Measurements from ENCODE around the gene DIS3L2. TPM values are rescaled to one million over a fixed set of nuclear protein-coding genes. Genes with fewer than 3 reads are reported as not detected.
"Not testable (repeated sequence)": the region's sequence is repeated elsewhere in the genome, so short reads cannot be mapped to it uniquely, and the experiment has no call there.

Gene DIS3L2
- total RNA-seq, 1 donor from 2014 or later: 14.1 TPM

GRCh38 chr2:232142502-232142901 lies 181.0 kb downstream of the DIS3L2 start:
- ATAC-seq: no peak
- no peak for DNase-seq (ENCODE audit: low spot score)

DNA sequence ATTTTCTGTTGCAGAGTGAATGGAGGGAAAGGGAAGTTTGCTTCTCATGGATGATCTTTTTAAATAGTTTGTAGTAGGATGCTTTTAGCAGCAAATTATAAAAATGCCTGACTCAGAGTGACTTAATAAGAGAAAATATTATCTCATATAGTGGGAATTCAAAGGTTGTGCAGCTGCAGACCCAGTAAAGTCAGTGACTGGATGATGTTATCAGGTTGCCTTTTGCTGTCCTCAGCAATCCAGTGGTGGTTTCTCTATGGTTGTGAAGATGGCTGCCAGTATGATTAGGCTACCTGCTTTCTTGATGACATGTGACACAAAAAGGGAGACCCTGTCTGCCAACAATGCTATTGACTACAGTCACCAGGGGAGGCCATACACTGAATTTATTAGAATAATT lies 184.8 kb downstream of the DIS3L2 start:
- ATAC-seq: no peak

GRCh38 chr2:232147440-232148077 lies 186.0 kb downstream of the DIS3L2 start:
- no peak for ATAC-seq
- DNase-seq (ENCODE audit: low spot score): no peak

More for the DNA sequence above, 184.8 kb downstream of the DIS3L2 start:
- DNase-seq (ENCODE audit: low spot score): no peak

DNA sequence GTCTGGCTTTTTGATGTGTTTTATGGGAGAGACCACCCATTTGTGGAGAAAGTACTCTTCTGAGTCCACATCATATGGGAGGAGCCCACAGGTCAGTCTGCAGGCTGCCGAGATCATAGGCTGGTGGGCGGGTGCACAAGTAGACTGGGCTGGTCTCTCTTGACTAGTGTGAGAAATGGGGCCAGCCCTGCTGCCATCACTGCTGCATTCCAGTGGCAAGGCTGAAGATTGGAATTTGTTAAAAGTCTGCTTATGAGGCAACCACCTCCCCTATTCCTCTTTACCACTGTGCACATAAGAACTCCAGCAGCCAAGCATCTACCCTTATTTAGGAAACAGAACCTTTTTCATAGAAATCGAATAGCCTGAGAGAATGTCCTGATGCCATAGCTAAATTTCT lies 200.7 kb downstream of the DIS3L2 start:
- no peak for ATAC-seq
- DNase-seq (ENCODE audit: low spot score): no peak

GRCh38 chr2:232170396-232170795 lies 208.9 kb downstream of the DIS3L2 start:
- ATAC-seq: no peak
- DNase-seq (ENCODE audit: low spot score): no peak

DNA sequence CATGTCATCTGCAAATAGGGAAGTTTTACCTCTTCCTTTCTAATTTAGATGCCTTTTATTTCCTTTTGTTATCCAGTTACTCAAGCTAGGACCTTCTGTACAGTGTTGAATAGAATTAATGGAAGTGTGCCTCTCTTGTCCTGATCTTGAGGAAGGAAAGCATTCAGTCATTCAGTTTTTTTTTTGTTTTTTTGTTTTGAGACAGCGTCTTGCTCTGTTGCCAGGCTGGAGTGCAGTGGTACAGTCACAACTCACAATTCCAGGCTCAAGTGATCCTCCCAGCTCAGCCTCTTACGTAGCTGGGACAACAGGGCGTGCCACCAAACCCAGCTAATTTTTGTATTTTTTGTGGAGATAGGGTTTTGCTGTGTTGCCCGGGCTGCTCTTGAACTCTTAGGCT lies 213.1 kb downstream of the DIS3L2 start:
- no peak for DNase-seq (ENCODE audit: low spot score)
- ATAC-seq: no peak

DNA sequence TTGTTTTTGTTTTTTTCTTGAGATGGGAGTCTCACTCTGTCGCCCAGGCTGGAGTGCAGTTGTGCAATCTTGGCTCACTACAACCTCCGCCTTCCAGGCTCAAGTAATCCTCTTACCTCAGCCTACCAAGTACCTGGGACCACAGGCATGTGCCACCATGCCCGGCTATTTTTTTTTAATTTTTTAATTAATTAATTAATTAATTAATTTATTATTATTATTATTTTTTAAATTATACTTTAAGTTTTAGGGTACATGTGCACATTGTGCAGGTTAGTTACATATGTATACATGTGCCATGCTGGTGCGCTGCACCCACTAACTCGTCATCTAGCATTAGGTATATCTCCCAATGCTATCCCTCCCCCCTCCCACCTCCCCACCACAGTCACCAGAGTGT lies 215.1 kb downstream of the DIS3L2 start:
- ATAC-seq; DNase-seq (ENCODE audit: low spot score): not testable (repeated sequence)

DNA sequence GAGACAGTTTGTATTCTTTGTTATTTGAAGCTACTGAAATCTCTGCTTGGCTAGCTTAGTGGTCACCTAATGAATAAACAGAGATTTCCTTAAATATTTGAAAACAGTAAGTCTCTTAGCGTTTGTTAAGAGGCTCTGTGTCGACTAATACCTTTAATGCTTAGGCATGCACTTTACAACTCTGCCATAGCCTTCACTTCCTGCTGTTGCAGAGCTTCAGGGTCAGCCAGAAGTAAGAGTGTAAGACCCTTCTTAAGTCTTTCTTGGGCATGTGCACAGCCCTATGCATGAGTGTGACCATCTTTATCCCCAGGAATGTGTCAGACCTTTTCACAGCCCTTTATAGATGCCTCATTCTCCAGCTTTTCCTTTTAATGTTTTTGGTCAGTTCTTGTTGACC lies 221.8 kb downstream of the DIS3L2 start:
- ATAC-seq (no peak), DNase-seq (ENCODE audit: low spot score) (no peak)

DNA sequence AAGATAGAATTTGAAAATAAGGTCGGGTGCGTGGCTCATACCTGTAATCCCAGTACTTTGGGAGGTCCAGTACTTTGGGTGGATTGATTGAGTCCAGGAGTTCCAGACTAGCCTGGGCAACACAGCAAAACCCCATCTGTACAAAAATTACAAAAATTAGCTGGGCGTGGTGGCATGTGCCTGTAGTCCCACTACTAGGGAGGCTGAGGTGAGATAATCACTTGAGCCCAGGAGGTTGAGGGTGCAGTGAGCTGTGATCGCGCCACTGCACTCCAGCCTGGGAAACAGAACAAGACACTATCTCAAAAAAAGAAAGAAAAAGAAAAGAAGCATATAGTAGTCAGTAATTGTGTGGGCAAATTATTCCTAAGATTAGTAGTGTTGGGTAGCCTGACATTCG lies 222.8 kb downstream of the DIS3L2 start:
- ATAC-seq (no peak), DNase-seq (ENCODE audit: low spot score) (no peak)

- no peak for ATAC-seq
Measured at GRCh38 chr2:232190796-232191195, 229.3 kb downstream of the DIS3L2 start.

GRCh38 chr2:232195487-232195886 lies 234.0 kb downstream of the DIS3L2 start:
- ATAC-seq (no peak), DNase-seq (ENCODE audit: low spot score) (no peak)

More at GRCh38 chr2:232190796-232191195, 229.3 kb downstream of the DIS3L2 start:
- DNase-seq (ENCODE audit: low spot score): no peak

DNA sequence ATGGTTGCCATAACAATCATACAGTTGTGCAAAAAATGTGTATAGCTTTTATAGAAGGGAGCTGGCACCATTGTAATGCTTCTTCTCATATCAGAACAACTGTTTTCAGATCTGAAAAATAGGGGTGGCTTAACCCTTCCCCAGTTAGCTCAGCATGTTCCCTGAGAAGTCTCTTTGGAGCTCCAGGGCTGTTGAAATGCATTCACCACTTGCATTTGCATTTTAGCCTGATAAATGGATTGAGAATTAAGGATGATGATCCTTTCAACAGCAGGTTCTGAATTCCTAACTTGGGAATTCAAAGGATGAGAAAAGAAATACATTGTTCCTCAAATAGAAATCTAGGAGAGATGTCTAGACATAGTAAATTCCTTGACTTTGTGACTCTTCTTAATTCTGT lies 235.3 kb downstream of the DIS3L2 start:
- ATAC-seq (no peak), DNase-seq (ENCODE audit: low spot score) (no peak)

DNA sequence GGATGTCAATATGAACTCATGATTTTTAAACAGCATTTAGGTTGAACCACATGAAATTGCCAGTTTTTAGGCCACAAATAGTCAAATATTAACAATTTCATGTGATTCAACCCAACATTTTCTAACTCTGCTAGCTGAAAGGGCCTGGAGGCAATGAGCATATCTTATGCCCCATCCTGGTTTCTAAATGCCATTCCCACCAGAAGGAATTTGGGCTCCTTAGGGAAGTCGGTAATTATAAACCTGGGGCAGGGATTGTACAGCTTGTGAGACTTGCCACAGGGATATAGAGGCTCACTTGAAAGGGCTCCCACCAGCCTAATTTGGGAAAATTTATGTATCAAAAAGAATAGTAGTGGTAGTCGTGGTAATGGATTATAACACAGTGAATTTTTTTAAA lies 238.7 kb downstream of the DIS3L2 start:
- ATAC-seq (no peak), DNase-seq (ENCODE audit: low spot score) (no peak)

GRCh38 chr2:232203166-232203891 lies 241.8 kb downstream of the DIS3L2 start:
- ATAC-seq (no peak), DNase-seq (ENCODE audit: low spot score) (no peak)

- ATAC-seq (no peak), DNase-seq (ENCODE audit: low spot score) (no peak)
Measured at GRCh38 chr2:232203936-232204335, 242.4 kb downstream of the DIS3L2 start.

DNA sequence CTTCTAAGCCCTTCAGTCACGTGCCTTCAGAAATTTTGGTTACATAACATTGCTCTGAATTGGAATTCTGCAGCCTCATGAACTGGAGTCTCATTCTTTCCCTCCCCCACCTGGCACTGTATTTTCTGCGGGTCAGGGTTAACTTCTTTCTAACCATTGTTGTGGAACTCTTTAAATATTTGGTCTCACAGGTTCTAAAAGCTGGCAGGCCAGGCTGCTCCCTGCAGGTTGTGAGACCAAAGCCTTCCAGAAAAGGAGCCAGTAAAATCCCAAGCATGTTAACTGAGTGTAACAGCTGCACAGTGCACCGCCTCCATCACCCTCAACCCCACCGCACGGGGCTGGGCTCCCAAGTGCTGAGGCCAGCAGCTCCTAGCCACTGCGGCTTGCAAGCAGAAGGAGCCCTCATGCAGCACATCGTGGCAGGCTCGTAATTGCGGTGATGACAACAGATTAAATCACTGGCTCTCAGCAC lies 243.0 kb downstream of the DIS3L2 start:
- peak; percentile 89 for ATAC-seq

GRCh38 chr2:232207174-232207573 lies 245.7 kb downstream of the DIS3L2 start:
- DNase-seq (ENCODE audit: low spot score) (no peak), ATAC-seq (no peak)

More for the DNA sequence above, 243.0 kb downstream of the DIS3L2 start:
- peak; percentile 67 for DNase-seq (ENCODE audit: low spot score)

DNA sequence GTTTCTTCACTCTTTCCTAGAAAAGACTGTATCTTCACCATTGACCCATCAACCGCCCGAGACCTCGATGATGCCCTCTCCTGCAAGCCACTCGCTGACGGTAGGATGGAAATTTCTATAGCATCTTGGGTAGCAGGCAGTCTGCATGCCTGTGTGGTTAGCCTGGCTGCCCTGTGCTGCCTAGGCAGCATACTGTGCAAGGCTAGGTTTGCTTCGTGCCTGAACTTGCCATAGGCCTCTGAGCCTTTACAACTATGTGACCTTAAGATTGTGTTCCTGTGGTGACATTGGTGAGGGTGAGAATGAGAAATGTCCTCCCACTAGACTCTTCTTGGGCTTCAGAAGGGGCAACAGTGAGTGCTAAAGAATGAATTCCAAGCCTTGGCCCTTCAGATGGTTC lies 248.8 kb downstream of the DIS3L2 start:
- no peak for DNase-seq (ENCODE audit: low spot score)
- ATAC-seq: no peak

- ATAC-seq: peak; percentile 88
- DNase-seq (ENCODE audit: low spot score): peak; percentile 51
Measured at GRCh38 chr2:232211743-232212686, 250.5 kb downstream of the DIS3L2 start.

DNA sequence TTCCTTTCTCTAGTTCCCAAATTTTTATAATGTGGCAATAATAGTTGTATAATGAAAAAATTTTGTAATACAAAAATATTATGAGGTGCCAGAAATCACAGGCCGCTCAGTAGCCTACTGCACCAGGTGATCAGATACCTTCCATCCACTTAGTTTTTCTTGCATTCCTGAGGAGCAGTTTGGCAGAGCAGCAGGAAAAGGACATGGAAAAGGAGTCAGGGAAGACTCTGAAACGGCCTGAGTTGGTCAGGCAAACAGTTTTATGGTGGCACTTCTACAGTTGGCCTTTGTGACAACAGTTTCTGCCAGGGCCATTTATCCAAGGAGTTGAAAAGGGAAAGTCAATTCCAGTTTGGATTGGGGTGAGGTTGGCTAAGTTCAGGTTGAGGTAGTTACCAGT lies 251.7 kb downstream of the DIS3L2 start:
- ATAC-seq (no peak), DNase-seq (ENCODE audit: low spot score) (no peak)

DNA sequence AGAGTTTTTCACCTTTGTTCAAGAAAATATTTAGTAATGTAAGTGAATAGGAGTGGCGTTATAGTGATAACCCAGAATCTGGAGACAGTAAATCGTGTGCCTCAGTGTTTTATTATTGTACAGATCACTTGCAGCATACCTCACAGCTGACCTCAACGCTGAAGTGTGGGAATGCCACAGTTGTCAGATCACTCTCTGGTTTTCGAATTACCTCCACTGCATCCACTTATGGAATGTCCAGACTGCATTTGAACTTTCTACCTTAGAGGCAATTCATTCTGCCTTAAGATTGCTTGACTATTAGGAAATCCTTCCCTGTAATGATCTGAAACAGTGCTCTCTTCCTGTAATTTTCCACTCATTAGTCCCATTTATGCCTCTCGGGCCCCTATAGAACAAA lies 252.5 kb downstream of the DIS3L2 start:
- DNase-seq (ENCODE audit: low spot score) (no peak), ATAC-seq (no peak)

All from left lobe of liver (tissue), 2 donors.